IPS-NIHi7 (cell line): ENCODE results near the gene KRT26.
A peak's percentile ranks its signal among the peaks of the same experiment; 100 is the strongest.
"Not testable (repeated sequence)": the region's sequence is repeated elsewhere in the genome, so short reads cannot be mapped to it uniquely, and the experiment has no call there.

Experiments used
- DNase-seq: peaks from one replicate; pipeline ENCODE4 v3.0.0; 2012; ENCODE audit warnings: mixed read lengths; ENCODE audit errors: extremely low spot score

KRT26 gene

DNA sequence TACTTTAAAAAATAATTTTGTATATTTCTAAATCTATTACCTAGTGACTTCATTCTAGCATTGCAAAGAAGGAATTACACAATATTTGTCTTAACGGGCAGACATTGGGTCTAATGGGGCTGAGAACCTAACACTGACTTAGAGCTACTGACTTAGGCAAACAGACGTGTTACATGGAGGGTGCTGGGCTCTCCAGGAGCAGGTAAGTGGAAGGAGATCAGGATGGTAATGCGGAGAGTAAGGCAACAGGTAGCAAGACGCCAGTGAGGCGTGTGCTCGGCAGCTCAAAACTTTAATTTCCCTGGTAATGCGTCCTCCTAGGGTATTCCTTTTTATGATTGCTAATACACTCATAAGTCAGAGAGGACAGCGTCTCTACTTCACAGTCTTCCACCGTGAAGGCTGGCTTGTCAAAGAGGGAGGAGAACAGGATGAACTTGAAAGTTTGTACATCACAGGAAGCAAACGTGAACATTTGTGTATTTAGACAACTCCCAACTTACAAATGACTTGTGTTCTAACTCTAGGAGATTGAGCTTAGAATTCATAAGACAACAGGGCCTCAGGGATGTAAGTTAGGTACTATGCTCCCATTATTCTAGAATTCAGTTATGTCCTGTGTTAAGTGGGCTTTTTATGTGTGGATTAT, 23.1 kb upstream of the KRT26 start:
- DNase-seq, result no peak

DNA sequence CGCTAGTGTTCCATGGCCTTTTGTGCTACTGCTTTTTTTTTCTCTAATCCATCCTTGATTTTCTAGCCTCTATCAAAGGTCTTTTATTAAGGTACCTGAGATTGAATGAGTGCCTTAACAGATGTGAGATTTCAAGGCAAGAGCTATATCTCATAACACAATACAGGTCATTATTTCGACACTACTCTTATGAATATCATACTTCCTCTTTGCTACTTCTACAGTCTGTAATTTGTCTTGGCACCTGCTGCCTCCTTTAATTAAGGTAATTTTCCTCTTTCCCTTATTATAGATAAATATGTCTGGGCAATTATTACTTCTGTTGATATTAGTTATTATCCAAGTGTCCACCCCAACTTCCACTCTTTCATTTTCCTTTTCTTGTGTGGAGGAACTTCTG, 22.5 kb upstream of the KRT26 start:
- DNase-seq, result no peak

DNA sequence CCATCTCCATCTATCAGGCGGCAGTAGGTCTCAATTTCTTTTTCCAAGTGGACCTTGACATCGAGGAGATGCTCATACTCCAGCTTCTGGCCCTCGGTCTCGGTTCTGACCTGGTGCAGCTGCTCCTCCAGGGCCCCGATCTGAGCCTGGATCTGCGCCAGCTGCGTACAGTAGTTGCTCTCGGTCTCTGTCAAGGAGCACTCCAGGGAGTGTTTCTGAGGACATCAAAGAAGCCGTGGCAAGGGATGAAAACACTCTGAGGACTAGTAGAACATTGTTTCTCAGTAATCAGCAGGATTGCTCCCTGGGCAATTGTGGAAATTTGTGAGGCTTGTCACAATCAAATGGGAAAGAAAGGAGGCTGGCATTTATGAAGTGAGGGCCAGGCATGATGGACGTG, 21.8 kb upstream of the KRT26 start:
- no peak for DNase-seq

DNA sequence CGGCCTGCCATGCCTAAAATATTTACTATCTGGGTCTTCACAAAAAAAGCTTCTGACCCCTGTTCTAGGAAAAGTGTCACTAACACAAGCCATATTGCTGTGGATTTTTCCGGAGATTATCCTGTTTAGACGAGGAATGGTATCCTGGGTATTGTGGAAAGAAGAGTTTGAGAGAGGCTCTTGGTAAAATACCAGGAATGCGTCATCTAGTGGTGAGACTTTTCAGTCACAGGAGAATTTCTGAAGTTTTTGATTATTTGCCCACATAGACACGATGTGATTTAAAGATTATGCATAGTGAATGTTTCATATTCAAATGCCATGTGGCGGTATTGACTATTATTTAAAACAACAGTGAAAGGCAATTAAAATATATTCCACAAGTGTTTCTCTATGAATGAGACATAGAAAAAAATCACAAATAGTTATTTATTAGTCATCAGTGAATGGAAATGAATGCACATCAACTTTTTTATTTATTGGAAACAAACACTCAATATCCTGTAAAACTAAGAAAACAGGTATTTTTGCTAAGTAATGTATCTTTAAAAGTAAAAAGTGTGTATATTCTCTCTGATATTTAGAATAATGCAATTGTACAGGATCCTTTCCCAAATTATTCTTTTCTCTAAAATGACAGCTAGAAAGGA, 19.9 kb upstream of the KRT26 start:
- peak; percentile 30 for DNase-seq

DNA sequence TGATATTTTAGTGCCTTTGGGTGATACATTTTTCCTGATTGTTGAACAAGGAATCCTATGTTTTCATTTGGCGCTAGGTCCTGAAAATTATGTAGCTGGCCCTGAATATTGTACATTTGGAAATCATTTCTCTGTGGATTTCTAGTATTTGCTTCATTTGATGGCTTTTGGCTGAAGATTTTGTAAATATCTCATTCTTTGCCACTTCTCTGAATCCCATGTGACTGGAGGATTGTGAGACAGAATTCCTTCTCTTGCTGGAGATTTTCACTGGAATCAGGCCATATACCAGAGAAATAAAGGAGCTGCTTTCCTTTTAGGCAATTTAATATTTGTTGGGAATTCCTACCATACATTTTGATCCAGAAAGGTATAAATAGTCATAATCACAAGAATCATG, 19.1 kb upstream of the KRT26 start:
- no peak for DNase-seq

DNA sequence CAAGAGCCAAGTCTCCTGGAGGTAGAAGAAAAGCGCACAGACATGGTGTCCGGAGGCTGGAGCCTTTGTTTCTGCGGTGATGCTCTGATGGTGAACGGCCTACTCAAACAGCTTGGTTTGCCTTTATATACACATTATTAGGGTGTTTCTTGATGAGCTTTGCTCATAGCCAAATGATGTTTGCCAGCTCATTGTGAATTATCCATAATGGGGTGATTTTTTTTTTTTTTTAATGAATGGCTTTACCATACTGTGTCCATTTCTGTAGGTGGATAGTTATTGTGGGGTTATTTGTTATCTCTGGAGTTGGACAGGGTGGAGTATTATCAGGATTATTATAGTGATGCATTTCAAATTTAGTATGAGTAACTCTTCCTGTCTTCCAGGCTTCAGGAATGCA, 10.4 kb upstream of the KRT26 start, which contains the start of gene KRT27:
KRT27 (minus strand) TSS at position 101 of the 400 bp plus-strand sequence; CDS start at position 44, 57 bp downstream.
- no peak for DNase-seq

DNA sequence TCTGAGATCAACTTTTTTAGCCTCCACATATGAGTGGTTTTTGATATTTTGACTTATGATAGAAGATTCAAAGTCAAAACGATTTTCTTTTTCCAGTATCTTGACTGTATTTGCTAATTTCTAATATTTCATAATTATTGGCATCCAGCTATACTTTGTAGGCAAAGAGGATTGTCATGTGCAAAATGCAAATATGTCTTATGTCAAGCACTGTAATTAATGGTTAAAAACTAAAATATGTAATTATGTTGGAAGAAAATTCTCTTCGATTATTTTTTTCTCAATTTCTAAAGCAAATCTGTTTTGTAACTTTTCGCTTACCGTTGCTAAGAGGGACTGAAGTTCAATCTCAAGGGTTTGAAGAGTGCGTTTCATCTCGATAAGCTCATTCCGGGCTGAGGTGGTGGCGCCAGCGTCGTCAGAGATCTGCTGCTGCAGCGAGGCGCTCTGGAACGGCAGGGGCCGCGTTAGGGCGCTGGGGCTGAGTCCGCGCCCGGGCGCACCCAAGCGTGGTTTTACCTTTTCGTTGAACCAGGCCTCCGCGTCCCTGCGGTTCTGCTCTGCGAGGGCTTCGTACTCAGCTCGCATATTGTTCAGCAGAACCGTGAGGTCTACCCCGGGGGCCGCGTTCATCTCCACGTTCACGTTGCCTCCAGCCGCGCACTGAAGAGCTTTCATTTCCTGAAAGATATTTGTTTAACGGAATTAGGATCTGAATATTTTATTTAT, 7.3 kb upstream of the KRT26 start:
- DNase-seq, result peak; percentile 37

DNA sequence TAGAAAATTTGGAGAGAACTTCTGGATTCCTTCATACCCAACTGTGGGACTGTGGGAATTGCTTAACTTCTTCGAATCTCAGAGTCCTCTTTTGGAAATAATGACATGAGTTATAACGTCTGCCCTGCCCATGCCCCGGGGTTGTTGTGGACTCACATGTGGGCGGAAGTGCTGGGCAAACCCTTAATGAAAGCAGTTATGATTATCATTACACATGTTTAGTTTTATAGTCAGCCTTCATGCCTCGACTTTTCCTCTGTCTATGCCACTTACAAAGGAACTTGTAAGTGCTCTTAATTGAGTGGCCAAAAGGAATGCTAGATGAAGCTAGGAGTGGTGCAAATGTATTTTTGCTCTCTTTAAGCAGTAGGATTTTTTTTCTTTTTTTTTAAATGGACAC, 6.5 kb upstream of the KRT26 start:
- DNase-seq, result no peak

DNA sequence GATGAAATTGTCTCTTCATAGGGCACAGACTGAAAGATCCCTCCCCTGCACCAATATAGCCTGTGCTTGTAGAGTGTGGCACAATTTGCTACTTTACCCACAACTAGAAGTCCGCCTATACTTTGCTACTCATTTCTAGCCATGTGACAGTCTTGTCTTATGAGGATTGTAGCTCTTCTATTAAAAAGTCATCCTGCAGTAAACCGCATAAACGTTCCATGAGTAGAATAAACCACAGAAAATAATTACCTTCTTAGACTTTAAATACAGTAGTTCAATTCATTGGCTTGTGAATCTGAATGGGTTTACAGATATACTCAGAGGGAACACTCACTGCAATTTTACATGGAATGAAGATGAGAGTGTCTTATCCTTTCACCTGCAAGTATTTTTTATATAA, 6.0 kb upstream of the KRT26 start:
- DNase-seq, result no peak

DNA sequence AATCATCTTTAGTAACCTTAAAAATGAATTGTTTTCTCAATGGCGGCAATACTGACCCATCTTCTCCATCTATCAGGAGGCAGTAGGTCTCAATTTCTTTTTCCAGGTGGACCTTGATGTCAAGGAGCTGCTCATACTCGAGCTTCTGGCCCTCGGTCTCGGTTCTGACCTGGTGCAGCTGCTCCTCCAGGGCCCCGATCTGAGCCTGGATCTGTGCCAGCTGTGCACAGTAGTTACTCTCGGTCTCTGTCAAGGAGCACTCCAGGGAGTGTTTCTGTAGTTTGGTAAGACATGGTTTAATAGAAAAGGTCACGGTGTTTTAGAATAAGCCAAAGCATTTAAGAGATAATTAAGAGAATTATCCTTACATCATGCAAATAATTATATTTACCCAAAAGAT, 5.5 kb upstream of the KRT26 start:
- no peak for DNase-seq

DNA sequence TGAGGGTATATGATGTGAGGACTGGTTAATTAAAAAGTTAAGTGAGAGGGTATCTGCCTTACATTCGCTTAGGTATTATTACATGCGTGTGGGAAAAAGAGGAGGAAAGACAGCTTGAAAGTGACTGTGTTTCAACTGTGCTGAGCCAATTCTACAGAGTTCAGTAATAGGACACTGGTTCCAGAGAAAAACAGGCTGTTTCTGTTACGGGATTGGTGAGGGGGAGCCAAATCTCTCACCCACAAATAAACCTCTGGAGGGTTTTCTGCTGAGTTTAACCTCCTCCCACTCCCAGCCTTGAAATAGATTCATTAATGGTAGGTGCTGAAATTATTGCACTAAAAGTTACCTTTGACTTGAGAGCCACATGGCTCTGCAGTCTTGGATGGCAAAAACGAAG, 3.9 kb upstream of the KRT26 start:
- no peak for DNase-seq

DNA sequence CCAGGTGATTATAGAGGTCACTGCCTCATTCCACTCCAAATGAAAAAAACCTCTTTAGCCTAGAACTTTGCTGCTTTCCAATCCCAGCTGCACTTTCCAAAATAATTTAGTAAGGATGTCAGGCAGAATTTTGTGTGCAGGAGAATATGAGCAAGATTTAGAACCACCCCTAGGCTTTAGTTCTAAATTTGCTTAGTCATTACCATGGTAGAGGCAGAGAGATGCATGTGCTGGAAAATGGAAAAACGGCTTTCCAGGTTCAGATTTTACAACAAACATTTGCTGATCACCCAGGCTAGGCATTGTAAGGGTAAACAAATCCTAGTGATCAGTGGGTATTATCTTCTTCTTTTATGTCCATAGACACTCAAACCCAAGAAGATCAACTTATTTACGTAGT, 6.3 kb downstream of the KRT26 start:
- no peak for DNase-seq

DNA sequence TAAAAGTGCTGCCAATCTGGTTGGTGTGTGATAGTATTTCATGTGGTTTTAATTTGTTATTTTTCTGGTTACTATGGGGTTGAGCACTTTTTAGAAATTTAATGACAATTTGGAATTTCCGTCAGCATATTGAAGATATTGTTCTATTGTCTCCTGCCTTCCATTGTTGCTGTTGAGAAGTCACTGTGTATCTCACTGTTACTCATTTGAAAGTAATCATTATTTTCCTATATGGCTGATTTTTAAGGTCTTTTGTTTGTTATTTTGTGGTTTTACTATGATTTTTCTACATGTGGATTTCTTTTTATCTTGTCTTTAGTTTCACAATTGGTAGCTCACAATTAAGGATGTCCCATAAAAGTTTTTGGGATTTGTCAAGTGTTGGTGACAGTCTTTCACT, 8.2 kb downstream of the KRT26 start:
- no peak for DNase-seq

DNA sequence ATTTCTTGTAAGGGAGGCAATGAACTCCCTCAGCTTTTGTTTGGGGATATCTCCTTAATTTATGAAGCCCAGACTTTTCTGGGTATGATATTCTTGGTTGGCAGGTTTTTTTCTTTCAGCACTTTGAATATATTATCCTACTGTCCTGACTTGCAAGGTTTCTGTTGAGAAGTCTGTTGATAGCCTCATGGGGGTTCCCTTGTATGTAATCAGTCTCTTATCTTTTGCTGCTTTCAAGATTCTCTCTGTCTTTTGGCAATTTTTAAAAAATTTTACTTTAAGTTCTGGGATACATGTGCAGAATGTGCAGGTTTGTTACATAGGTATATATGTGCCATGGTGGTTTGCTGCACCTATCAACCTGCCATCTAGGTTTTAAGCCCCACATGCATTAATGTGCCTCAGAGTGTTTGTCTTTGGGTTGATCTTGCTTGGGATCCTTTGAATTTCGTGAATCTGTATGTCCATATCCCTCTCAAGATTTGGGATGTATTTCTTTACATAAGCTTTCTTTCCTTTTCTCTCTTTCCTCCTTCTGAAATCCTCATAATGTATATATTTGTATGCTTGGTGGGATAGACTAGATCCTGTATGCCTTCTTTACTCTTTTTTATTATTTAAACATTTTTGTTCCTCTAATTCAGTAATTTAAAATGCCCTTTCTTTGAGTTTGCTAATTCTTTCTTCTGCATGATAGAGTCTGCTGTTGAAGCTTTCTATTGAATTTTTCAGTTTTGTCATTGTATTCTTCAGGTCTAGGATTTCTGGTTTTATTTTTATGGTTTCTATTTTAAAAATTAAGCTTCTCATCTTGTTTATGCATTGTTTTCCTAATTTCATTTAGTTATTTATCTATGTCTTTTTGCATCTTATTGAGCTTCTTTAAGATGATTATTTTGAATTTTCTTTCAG, 11.6 kb downstream of the KRT26 start:
- DNase-seq, result no peak

DNA sequence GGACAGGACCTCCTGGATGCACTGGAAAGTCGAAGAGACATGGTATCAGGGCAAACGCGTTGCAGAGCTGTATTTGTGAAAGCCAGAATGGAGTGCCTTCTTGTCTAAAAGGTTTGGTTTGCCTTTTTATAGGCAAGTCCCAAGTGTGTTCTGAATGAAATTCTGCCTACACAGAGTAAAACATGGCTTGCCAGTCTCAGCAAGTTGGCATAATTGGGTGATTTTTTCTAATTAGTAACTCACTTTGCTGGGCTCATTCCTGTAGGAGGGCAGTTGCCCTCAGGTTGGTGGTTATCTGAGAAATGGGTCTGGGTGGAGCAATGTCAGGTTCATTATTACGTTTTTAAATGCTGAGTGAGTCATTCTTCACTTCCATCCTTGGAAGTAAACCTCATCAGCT, 16.8 kb downstream of the KRT26 start, which contains the start of gene KRT25:
KRT25 (minus strand) TSS at position 101 of the 400 bp plus-strand sequence; CDS start at position 41, 60 bp downstream.
- no peak for DNase-seq

DNA sequence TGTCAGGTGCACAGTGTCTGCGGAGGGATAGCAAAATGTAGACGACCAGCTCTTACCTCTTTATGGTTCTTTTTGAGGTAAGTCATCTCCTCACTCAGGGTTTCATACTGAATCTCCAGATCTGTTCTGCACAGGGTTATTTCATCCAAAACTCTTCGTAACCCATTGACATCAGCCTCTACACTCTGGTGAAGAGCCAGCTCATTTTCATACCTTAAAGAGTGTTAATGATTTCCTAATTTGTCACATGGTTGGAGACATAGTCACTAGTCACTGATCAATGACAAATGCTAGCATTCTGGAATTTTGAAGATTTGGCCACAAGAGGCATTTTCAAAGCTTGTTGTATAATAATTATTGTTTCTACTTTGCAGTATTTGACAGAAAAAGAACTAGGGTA, 18.2 kb downstream of the KRT26 start:
- DNase-seq, result no peak

DNA sequence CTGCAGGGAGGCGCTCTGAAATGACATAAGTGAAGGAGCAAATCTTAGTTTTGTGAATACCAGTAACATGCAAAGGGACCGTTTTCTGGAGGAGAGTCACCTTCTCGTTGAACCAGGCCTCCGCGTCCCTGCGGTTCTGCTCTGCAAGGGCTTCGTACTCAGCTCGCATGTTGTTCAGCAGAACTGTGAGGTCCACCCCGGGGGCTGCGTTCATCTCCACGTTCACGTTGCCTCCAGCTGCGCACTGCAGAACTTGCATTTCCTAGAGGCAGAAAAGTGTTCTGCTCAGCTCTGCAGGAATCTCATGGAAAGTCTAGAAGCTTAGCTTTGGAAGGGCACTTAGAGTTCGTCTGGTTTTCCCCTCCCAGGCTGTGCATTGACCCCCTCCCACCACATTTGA, 20.9 kb downstream of the KRT26 start:
- DNase-seq, result no peak

DNA sequence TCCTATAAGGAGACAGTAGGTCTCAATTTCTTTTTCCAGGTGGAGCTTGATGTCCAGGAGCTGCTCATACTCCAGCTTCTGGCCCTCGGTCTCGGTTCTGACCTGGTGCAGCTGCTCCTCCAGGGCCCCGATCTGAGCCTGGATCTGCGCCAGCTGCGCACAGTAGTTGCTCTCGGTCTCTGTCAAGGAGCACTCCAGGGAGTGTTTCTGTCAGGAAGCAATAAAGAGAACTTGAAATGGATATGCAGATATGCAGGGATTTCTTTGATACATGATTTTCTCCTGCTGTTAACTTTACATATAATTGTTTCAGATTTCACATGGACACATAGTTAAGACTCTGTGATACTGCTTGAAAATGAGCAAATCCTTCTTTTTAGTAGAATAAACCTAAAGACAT, 21.6 kb downstream of the KRT26 start:
- no peak for DNase-seq

DNA sequence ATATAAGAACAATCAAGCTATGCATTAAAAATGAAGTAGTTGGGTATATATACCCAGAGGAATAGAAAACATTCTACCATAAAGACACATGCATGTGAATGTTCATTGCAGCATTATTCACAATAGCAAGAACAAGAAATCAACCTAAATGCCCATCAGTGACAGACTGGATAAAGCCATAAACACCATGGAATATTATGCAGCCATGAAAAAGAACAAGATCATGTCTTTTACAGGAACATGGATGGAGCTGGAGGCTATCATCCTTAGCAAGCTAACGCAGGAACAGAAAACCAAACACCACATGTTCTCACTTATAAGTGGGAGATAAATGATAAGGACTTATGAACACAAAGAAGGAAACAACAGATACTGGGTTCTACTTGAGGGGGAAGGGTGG, 23.3 kb downstream of the KRT26 start:
- not testable (repeated sequence) for DNase-seq

DNA sequence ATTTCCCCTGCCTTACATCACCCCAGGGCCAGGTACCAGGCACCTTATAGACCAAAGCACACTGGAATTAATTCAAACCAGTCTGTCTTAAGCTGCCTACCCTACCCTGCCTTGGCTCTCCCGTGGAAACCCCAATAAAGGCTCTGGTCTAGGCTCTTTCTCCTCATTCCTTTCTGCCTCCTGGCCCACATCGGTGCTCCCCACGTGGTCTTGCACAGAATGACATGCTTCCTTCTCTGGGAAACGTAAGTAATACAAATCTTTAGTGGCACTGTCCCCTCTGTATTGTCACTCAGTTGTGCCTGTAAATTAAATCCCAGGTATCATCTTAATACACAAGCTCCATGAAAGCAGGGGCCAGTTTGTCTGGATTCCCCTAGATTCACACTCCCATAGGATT, 33.4 kb downstream of the KRT26 start:
- DNase-seq, result no peak

DNA sequence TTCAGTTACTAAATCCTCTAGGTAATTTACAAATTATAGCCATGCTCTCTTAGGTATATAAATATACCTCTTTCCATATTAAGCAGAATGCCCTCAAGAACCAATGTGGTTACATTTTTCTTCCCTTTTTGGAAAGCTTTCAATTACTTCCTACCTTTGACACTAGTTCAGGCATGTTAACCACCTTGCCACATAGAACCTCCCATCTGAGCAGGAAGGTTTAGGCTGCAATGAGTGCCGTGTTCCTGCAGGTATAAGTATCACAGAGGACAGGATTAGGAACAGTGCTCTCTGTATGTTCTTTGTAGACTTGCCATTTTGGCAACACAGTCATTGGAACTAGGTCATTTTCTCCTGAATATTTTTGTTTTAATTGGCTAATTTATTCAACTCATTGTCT, 37.0 kb downstream of the KRT26 start:
- DNase-seq, result no peak

DNA sequence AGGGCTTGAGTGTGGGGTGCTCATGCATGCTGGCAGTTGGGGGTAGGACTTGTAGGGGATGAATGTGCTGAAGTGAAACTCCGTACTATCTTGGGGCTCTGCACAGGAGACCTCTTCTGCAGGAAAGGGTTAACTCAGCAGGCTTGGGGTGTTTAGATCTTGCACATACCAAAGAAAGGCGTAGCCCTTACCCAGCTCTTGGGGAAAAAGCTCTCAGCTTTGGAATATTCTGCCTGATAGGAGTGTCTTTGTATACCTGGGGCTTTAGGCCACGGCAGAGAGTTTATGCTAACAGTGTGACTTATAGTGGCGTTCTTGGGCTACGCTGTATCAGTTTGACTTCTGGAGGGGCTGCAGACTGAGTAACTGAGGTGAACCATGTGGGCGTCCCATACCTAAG, 38.0 kb downstream of the KRT26 start:
- no peak for DNase-seq
